Measurements from ENCODE around the gene SPATA21.
"Not testable (repeated sequence)": the region's sequence is repeated elsewhere in the genome, so short reads cannot be mapped to it uniquely, and the experiment has no call there.

DNA sequence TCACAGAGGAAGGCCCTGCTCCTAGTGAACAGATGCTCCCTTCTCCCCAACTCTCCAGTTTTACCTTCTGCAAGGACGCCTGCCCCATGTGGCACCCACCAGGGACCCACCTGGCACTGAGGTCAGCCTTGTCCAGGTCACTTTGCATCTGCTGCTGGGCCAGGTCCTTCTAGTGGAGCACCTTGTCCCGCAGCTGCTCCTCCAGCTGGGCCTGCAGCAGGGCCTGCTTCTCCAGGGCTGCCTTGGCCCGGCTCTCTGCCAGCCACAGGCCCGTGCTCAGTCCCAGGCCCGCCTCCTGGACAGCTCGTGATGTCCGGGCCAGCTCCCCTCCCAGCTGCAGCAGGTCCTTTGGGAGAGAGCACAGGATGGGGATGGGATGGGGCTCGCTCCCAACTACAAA, 49.1 kb upstream of the SPATA21 start:
- TF ChIP-seq POLR2A (IDR thresholded peaks at IDR 0.05; ENCODE audit: low read length); GATA1 (IDR thresholded peaks at IDR 0.05; ENCODE audit: low read depth, low read length): not testable (repeated sequence)
